Measurements from ENCODE around the gene RERE.

- TF ChIP-seq FOXM1 (IDR thresholded peaks at IDR 0.05; ENCODE audit: borderline replicate concordance) (no peak), FOXA1 (IDR thresholded peaks at IDR 0.05) (no peak), ZNF384 (IDR thresholded peaks at IDR 0.05) (no peak), NFRKB (IDR thresholded peaks at IDR 0.05) (no peak), ARNT (IDR thresholded peaks at IDR 0.05) (no peak), L3MBTL2 (conservative IDR thresholded peaks at IDR 0.05) (no peak), LEF1 (IDR thresholded peaks at IDR 0.05; ENCODE audit: borderline replicate concordance) (no peak), BHLHE40 (IDR thresholded peaks at IDR 0.05; ENCODE audit: borderline replicate concordance) (no peak), ELF4 (IDR thresholded peaks at IDR 0.05) (no peak), FOXK2 (IDR thresholded peaks at IDR 0.05) (no peak), SUZ12 (IDR thresholded peaks at IDR 0.05) (no peak), SP1 (IDR thresholded peaks at IDR 0.05) (no peak)
These were observed 65.0 kb downstream of the RERE start for GRCh38 chr1:8752411-8752810.
